Skin of body (tissue), 2 donors: Measurements from ENCODE around the gene NUDT1. TPM values are rescaled to one million over a fixed set of nuclear protein-coding genes. Genes with fewer than 3 reads are reported as not detected.
A peak's percentile ranks its signal among the peaks of the same experiment; 100 is the strongest.

Experiments used
- DNase-seq: peaks from one replicate; lab custom pipeline; 2025; lab: John Stamatoyannopoulos, UW
- total RNA-seq: library from RNA; depleted of rRNA; stranded (reverse); fragments of >200 nt; gene quantifications from one replicate; pipeline ENCODE4 v1.2.3, GENCODE V29; 2014

The NUDT1 gene
- total RNA-seq, 1 donor from 2014 or later: 18.8 TPM

GRCh38 chr7:2299131-2299829 is 57.3 kb downstream of the NUDT1 start:
- DNase-seq: no peak

- peak; percentile 65 for DNase-seq
Observed at GRCh38 chr7:2299870-2300512, 58.0 kb downstream of the NUDT1 start.

Other genes starting within 250 kb of the NUDT1 start
- 28.5 TPM for gene MAD1L1, start 9.3 kb upstream of the NUDT1 start, total RNA-seq
- gene MRM2, start within 50 bp of the NUDT1 start, total RNA-seq: 12.4 TPM
- 15.1 TPM for gene SNX8, start 72.2 kb downstream of the NUDT1 start, total RNA-seq
- 108 TPM for gene EIF3B, start 112.6 kb downstream of the NUDT1 start, total RNA-seq
- gene CHST12, start 161.4 kb downstream of the NUDT1 start, total RNA-seq: 3.7 TPM
- gene GRIFIN, start 234.2 kb downstream of the NUDT1 start, total RNA-seq: not detected